Measurements from ENCODE around the gene TRIM59. TPM values are rescaled to one million over a fixed set of nuclear protein-coding genes. Genes with fewer than 3 reads are reported as not detected.

The TRIM59 gene, protein sequence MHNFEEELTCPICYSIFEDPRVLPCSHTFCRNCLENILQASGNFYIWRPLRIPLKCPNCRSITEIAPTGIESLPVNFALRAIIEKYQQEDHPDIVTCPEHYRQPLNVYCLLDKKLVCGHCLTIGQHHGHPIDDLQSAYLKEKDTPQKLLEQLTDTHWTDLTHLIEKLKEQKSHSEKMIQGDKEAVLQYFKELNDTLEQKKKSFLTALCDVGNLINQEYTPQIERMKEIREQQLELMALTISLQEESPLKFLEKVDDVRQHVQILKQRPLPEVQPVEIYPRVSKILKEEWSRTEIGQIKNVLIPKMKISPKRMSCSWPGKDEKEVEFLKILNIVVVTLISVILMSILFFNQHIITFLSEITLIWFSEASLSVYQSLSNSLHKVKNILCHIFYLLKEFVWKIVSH
- 10 to 100 TPM; 48.0 to 51.6 TPM for total RNA-seq

GRCh38 chr3:160449636-160450598 lies at the start of gene TRIM59:
Gene TRIM59 (minus strand): TSS chr3:160449786. CDS start chr3:160439183, 10,603 bp downstream.
- peaks cover 33% of the 10 kb centered on the region for H3K4me1 Mint-ChIP-seq
- H3K36me3 Mint-ChIP-seq = peaks cover 38% of the 10 kb centered on the region
- CTCF ChIA-PET = interaction anchor here (0.6 to 2.5 kb wide), 11 partner anchors 10 to 305 kb away, joined by 3 to 10 read pairs (median 3); partner anchors contain the start of genes IFT80 and SMC4
- peak; percentile 93 for ATAC-seq
- peak; percentile 99 for DNase-seq
- H3K4me3 Mint-ChIP-seq = peak within 1 kb of the TSS; percentile 97
- H3K27ac Mint-ChIP-seq = peak within 1 kb of the TSS; percentile 99
- H3K9me3 Mint-ChIP-seq (ENCODE audit: low read depth) = no peaks in the 10 kb centered on the region
- no peaks in the 10 kb centered on the region for H3K27me3 Mint-ChIP-seq

GRCh38 chr3:160498202-160498601 lies 48.6 kb upstream of the TRIM59 start:
- no peak overlapping the region for H3K27ac Mint-ChIP-seq
- CTCF ChIA-PET = interaction anchor here (0.9 kb wide), 1 partner anchor 13 kb away, joined by 3 read pairs; no protein-coding TSS in a partner anchor
- ATAC-seq (no peak), DNase-seq (no peak)
- no peak overlapping the region for H3K4me3 Mint-ChIP-seq
- H3K9me3 Mint-ChIP-seq (ENCODE audit: low read depth) = no peaks in the 10 kb centered on the region
- no peaks in the 10 kb centered on the region for H3K4me1 Mint-ChIP-seq
- H3K27me3 Mint-ChIP-seq = no peaks in the 10 kb centered on the region
- peaks cover 32% of the 10 kb centered on the region for H3K36me3 Mint-ChIP-seq

DNA sequence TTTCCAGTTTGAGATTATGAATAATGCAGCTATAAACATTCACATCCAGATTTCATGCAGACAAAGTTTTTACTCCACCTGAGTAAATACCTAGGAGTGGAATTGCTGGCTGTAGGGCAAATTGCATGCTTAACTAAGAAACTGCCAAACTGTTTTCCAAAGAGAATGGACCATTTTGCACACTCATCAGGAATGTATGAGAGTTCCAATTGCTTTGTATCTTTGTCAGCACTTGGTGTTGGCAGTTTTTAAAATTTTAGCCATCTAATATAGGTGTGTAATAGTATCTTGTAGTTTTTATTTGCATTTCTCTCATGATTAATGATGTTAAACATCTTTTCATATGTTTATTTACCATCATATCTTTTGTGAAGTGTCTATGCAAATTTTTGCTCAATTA lies 40.6 kb upstream of the TRIM59 start:
- no peak overlapping the region for H3K27ac Mint-ChIP-seq
- ATAC-seq = no peak
- no peaks in the 10 kb centered on the region for H3K9me3 Mint-ChIP-seq (ENCODE audit: low read depth)
- CTCF ChIA-PET = interaction anchor here (1.1 kb wide), 1 partner anchor 9 kb away, joined by 3 read pairs; no protein-coding TSS in a partner anchor
- H3K27me3 Mint-ChIP-seq = no peaks in the 10 kb centered on the region
- peaks cover 5% of the 10 kb centered on the region for H3K4me1 Mint-ChIP-seq
- no peak overlapping the region for H3K4me3 Mint-ChIP-seq
- DNase-seq = no peak
- no peaks in the 10 kb centered on the region for H3K36me3 Mint-ChIP-seq

DNA sequence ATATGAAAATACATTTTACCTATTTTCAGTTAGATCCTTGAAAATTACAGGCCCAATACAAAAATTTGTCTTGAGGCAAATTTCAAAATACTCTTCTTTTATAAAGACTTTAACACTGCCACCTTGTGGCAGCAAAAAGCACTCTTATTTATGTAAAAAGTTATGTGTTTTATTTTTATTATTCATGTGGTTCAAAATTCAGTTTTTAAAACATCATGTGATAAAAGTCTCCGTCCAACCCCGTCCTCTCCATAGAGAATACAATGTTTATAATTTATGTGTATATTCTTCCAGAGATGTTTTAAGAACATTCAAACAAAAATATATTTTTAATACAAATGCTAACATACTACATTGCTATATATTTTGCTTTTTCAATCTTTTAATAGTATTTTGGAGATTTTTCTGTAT lies 36.9 kb upstream of the TRIM59 start:
- H3K9me3 Mint-ChIP-seq (ENCODE audit: low read depth) = no peaks in the 10 kb centered on the region
- no peaks in the 10 kb centered on the region for H3K36me3 Mint-ChIP-seq
- no peak overlapping the region for H3K4me3 Mint-ChIP-seq
- H3K27me3 Mint-ChIP-seq = no peaks in the 10 kb centered on the region
- peaks cover 6% of the 10 kb centered on the region for H3K4me1 Mint-ChIP-seq
- CTCF ChIA-PET = interaction anchor here (1.0 kb wide), 2 partner anchors 31 to 602 kb away, joined by 3 to 4 read pairs; no protein-coding TSS in a partner anchor
- ATAC-seq (no peak), DNase-seq (no peak)
- H3K27ac Mint-ChIP-seq = no peak overlapping the region

DNA sequence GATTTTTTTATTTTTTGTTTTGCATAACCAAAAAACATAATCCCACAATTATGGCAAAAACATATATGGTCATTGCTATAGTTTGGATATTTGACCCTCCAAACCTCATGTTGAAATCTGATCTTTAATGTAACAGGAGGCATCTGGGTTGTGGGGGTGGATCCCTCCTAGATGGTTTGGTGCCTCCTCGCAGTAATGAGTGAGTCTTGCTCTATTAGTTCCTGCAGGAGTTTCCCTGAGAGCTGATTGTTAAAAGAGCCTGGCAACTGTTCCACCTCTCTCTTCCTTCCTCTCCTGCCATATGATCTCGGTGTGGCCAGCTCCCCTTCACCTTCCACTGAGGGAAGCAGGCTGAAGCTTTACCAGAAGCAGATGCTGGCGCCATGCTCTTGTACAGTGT lies 33.2 kb upstream of the TRIM59 start:
- peaks cover 9% of the 10 kb centered on the region for H3K4me1 Mint-ChIP-seq
- H3K36me3 Mint-ChIP-seq = no peaks in the 10 kb centered on the region
- ATAC-seq (no peak), DNase-seq (no peak)
- H3K27me3 Mint-ChIP-seq = no peaks in the 10 kb centered on the region
- CTCF ChIA-PET = interaction anchor here (1.5 kb wide), 1 partner anchor 450 kb away, joined by 4 read pairs; no protein-coding TSS in a partner anchor
- no peak overlapping the region for H3K27ac Mint-ChIP-seq
- no peaks in the 10 kb centered on the region for H3K9me3 Mint-ChIP-seq (ENCODE audit: low read depth)
- no peak overlapping the region for H3K4me3 Mint-ChIP-seq

DNA sequence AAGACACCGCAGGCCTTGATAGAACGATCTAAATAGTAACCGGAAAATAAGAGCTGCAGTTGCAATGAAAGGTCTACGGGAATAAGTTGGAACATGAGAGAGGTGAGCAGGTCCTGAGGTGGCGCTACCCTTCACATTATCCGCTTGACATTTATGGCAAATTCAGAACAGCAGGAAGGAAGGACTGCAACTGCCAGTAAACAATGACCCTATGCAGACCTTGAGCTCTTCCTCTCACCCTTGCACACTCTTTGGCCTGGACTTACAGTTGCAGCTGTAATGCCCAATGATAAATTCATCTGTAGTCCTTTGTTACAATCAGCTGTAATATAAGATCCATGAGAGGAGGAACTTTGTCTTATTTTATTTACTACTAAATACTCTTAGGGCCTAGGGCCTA lies 32.3 kb upstream of the TRIM59 start:
- peaks cover 3% of the 10 kb centered on the region for H3K27me3 Mint-ChIP-seq
- no peaks in the 10 kb centered on the region for H3K9me3 Mint-ChIP-seq (ENCODE audit: low read depth)
- H3K27ac Mint-ChIP-seq = no peak overlapping the region
- ATAC-seq (no peak), DNase-seq (no peak)
- H3K4me1 Mint-ChIP-seq = peaks cover 10% of the 10 kb centered on the region
- H3K4me3 Mint-ChIP-seq = no peak overlapping the region
- CTCF ChIA-PET = interaction anchor here (1.5 kb wide), 1 partner anchor 449 kb away, joined by 4 read pairs; no protein-coding TSS in a partner anchor
- no peaks in the 10 kb centered on the region for H3K36me3 Mint-ChIP-seq

DNA sequence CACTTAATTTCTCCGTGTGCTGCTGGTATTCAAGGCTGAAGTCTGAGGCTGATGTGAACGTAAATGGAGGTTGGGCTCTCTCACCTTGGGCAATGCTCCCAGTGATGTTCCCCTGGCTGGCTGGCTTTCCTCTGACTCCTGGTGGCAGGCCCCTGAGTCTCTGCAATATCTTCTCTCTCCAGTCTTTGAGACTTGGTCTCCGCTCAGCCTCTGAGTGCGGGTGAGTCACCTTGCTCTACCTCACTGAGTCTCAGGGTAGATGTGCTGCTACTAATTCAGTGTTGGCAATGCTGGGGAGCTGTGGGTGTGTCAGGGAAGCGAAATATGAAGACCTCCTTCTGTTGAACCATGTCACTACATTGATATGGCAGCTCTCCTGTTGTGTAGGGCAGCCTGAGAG lies 31.3 kb upstream of the TRIM59 start:
- no peak overlapping the region for H3K27ac Mint-ChIP-seq
- H3K27me3 Mint-ChIP-seq = peaks cover 5% of the 10 kb centered on the region
- CTCF ChIA-PET = no interaction called here
- no peak for DNase-seq
- H3K4me1 Mint-ChIP-seq = peaks cover 10% of the 10 kb centered on the region
- no peak overlapping the region for H3K4me3 Mint-ChIP-seq
- no peaks in the 10 kb centered on the region for H3K9me3 Mint-ChIP-seq (ENCODE audit: low read depth)
- ATAC-seq = no peak
- no peaks in the 10 kb centered on the region for H3K36me3 Mint-ChIP-seq

GRCh38 chr3:160479376-160479775 lies 29.8 kb upstream of the TRIM59 start:
- peaks cover 5% of the 10 kb centered on the region for H3K4me1 Mint-ChIP-seq
- no peak overlapping the region for H3K27ac Mint-ChIP-seq
- DNase-seq (no peak), ATAC-seq (no peak)
- no peak overlapping the region for H3K4me3 Mint-ChIP-seq
- no peaks in the 10 kb centered on the region for H3K9me3 Mint-ChIP-seq (ENCODE audit: low read depth)
- CTCF ChIA-PET = no interaction called here
- H3K36me3 Mint-ChIP-seq = no peaks in the 10 kb centered on the region
- H3K27me3 Mint-ChIP-seq = peaks cover 7% of the 10 kb centered on the region

GRCh38 chr3:160478338-160478737 lies 28.8 kb upstream of the TRIM59 start:
- H3K27ac Mint-ChIP-seq = no peak overlapping the region
- H3K9me3 Mint-ChIP-seq (ENCODE audit: low read depth) = no peaks in the 10 kb centered on the region
- peaks cover 7% of the 10 kb centered on the region for H3K27me3 Mint-ChIP-seq
- CTCF ChIA-PET = no interaction called here
- H3K4me1 Mint-ChIP-seq = peaks cover 5% of the 10 kb centered on the region
- DNase-seq (no peak), ATAC-seq (no peak)
- no peaks in the 10 kb centered on the region for H3K36me3 Mint-ChIP-seq
- no peak overlapping the region for H3K4me3 Mint-ChIP-seq

DNA sequence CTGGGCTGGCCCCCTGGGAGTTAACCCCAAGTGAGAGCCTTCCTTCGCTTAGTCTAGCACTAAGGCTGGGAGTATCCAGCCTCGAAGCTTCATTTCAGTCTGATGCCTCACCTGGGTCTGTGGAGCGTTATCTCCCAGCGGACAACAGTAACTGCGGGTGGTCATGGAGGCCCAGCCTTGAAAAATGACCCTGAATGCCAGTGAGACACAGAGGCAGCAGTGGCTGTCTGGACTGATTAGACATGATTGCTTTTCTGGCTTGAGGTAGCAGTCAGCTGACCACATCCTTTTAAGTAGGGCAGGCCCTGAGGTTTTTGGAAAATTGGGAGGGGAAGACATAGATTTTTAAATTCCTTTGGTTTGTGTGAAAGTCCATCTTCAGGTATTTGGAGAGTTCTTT lies 28.2 kb upstream of the TRIM59 start:
- CTCF ChIA-PET = no interaction called here
- peaks cover 5% of the 10 kb centered on the region for H3K4me1 Mint-ChIP-seq

DNA sequence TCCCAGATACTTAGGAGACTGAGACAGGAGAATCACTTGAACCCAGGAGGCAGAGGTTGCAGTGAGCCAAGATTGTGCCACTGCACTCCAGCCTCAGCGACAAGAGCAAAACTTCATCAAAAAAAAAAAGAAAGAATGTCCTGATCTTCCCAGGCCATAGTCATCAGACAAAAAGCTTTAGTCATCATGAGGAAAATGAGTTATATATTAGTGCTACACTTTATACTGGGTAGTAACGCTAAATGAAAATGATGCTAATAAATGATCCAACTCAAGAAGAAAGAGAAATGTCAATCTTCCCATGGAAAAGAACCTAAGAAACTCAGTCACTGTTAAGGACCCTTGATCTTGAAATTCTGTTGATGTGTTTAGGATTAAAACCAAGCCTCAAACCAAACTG lies 26.3 kb upstream of the TRIM59 start:
- Mint-ChIP-seq H3K27ac (no peak overlapping the region), H3K27me3 (peaks cover 11% of the 10 kb centered on the region), H3K36me3 (no peaks in the 10 kb centered on the region), H3K9me3 (ENCODE audit: low read depth) (peaks cover 5% of the 10 kb centered on the region), H3K4me1 (peaks cover 7% of the 10 kb centered on the region), H3K4me3 (no peak overlapping the region)
- DNase-seq (no peak), ATAC-seq (no peak)
- CTCF ChIA-PET = no interaction called here

More for the DNA sequence above, 28.2 kb upstream of the TRIM59 start:
- no peak overlapping the region for H3K27ac Mint-ChIP-seq
- H3K36me3 Mint-ChIP-seq = no peaks in the 10 kb centered on the region
- no peak for DNase-seq
- no peak overlapping the region for H3K4me3 Mint-ChIP-seq
- no peak for ATAC-seq
- peaks cover 7% of the 10 kb centered on the region for H3K27me3 Mint-ChIP-seq
- no peaks in the 10 kb centered on the region for H3K9me3 Mint-ChIP-seq (ENCODE audit: low read depth)

DNA sequence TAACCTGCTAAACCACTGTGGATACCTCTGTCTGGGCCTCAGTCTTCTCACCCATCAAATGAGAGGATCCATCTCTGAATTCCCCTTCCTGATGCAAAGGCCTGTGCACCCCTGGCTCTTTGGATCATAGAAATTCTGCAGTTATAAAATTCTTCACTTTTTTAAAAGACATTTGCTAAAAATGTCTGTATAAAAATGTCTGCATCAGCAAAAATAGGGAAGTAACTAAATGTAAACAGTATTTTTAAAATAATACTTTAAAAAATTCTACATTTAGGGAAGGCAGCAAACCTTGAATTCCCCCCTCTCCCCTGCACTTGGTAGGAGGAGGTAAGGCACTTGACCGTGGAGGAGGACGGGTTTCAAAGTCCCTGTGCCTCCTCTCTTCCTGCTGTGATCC lies 25.6 kb upstream of the TRIM59 start:
- Mint-ChIP-seq H3K4me3 (no peak overlapping the region), H3K36me3 (no peaks in the 10 kb centered on the region), H3K4me1 (peaks cover 7% of the 10 kb centered on the region), H3K9me3 (ENCODE audit: low read depth) (peaks cover 7% of the 10 kb centered on the region), H3K27ac (no peak overlapping the region), H3K27me3 (peaks cover 11% of the 10 kb centered on the region)
- DNase-seq = no peak
- CTCF ChIA-PET = no interaction called here
- no peak for ATAC-seq

- Mint-ChIP-seq H3K9me3 (ENCODE audit: low read depth) (peaks cover 7% of the 10 kb centered on the region), H3K27me3 (peaks cover 15% of the 10 kb centered on the region), H3K27ac (no peak overlapping the region), H3K4me3 (no peak overlapping the region), H3K36me3 (peaks cover 4% of the 10 kb centered on the region), H3K4me1 (peaks cover 7% of the 10 kb centered on the region)
- no peak for DNase-seq
- CTCF ChIA-PET = interaction anchor here (0.6 kb wide), 1 partner anchor 11 kb away, joined by 3 read pairs; no protein-coding TSS in a partner anchor
- ATAC-seq = no peak
Measured at GRCh38 chr3:160474416-160474838, 24.8 kb upstream of the TRIM59 start.

All from activated CD8-positive, alpha-beta memory T cell treated with anti-CD3 and anti-CD28 coated beads, Interleukin-2, amount 10 ng/mL, durations not matched to agents 7 days and 5 days (primary cell).